Prostate gland (tissue), 2 donors: ENCODE data around the gene CTNNA2. TPM values are rescaled to one million over a fixed set of nuclear protein-coding genes. Genes with fewer than 3 reads are reported as not detected.
"Not testable (repeated sequence)": the region's sequence is repeated elsewhere in the genome, so short reads cannot be mapped to it uniquely, and the experiment has no call there.

Source experiments
- DNase-seq: peaks from one replicate; pipeline ENCODE4 v3.0.0-alpha.2; 2019; ENCODE audit warnings: low spot score
- H3K27ac ChIP-seq, 2 donors: fragments of 200-600 bp; sonication (generic); 2 replicates each; pipeline ENCODE4 v1.5.1; 2017 to 2019
- H3K27me3 ChIP-seq: fragments of 200-600 bp; sonication (generic); replicated peaks from 2 replicates; pipeline ENCODE4 v1.5.1; 2019; ENCODE audit not compliant: insufficient read depth
- H3K36me3 ChIP-seq, 2 donors: fragments of 200-600 bp; sonication (generic); 1 replicate in 1 of 2; 2 replicates in 1 of 2; pipeline versions ENCODE4 v1.5.1 to v1.8.1; 2017 to 2019
- H3K4me1 ChIP-seq: fragments of 200-600 bp; sonication (generic); replicated peaks from 2 replicates; pipeline ENCODE4 v1.5.1; 2019
- H3K4me3 ChIP-seq, 2 donors: fragments of 200-600 bp; sonication (generic); 2 replicates each; pipeline ENCODE4 v1.5.1; 2017 to 2019
- H3K9me3 ChIP-seq: fragments of 200-600 bp; sonication (generic); 2 replicates; pipeline ENCODE4 v1.5.1; 2017
- CTCF ChIP-seq, 4 experiments: fragments of 200-600 bp in 2 of 4; fragments of 450-650 bp in 2 of 4; sonication (generic) in 2 of 4; IDR thresholded peaks; 1 replicate in 3 of 4; 2 replicates in 1 of 4; pipeline ENCODE4 v1.5.1; 2016 to 2019; ENCODE audit warnings: antibody characterized with exemption in 4 of 4, mild to moderate bottlenecking in 2 of 4, moderate library complexity in 2 of 4
- POLR2A ChIP-seq: fragments of 450-650 bp; IDR thresholded peaks from one replicate; pipeline ENCODE4 v1.6.1; 2016; ENCODE audit warnings: antibody characterized with exemption, mild to moderate bottlenecking
- POLR2AphosphoS5 ChIP-seq: sonication (generic); formaldehyde crosslinking; IDR thresholded peaks from one replicate; pipeline ENCODE4 v1.6.1; 2017; ENCODE audit warnings: antibody characterized with exemption
- WGBS: methylation state at CpG from one replicate; pipeline ENCODE4 v1.1.5; 2018; 5-methylcytosine and 5-hydroxymethylcytosine counted together
- intact Hi-C: fragments of 100-400 bp; cut with DNase I; formaldehyde crosslinking; loops from one replicate; pipeline ENCODE4 v1.14.2; 2022
- total RNA-seq, 2 donors: library from RNA; depleted of rRNA; stranded (reverse); fragments of >200 nt; gene quantifications; one replicate each; pipeline ENCODE4 v1.1.0, GENCODE V29; 2016

Gene CTNNA2
- total RNA-seq, 2 donors from 2014 or later, result 24.3 TPM; not detected in 1

- Histone ChIP-seq H3K27ac (no peak overlapping the region), H3K4me1 (no peaks in the 10 kb centered on the region), H3K36me3 (no peaks in the 10 kb centered on the region), H3K9me3 (no peaks in the 10 kb centered on the region), H3K27me3 (no peaks in the 10 kb centered on the region), H3K4me3 (no peak overlapping the region)
- DNase-seq, result no peak
- intact Hi-C loops, result no loop called here
- TF ChIP-seq CTCF (IDR thresholded peaks at IDR 0.05), result no peak
- TF ChIP-seq POLR2A, result no peak
- TF ChIP-seq POLR2AphosphoS5, result no peak
Measured at GRCh38 chr2:80092474-80092873, 579.6 kb downstream of the CTNNA2 start.

- 87% methylated on average over 12 of the region's 12 CpGs for WGBS
- DNase-seq, H3K36me3 ChIP-seq, H3K4me3 ChIP-seq, H3K27ac ChIP-seq, H3K27me3 ChIP-seq, H3K9me3 ChIP-seq, H3K4me1 ChIP-seq, intact Hi-C loops: not testable (repeated sequence)
Measured at GRCh38 chr2:80098503-80098902, 585.7 kb downstream of the CTNNA2 start.

- no peaks in the 10 kb centered on the region for H3K36me3 ChIP-seq
- H3K4me3 ChIP-seq, result no peak overlapping the region
- 100% methylated on average over 1 of the region's 1 CpG for WGBS
- no peak for DNase-seq
- no peaks in the 10 kb centered on the region for H3K27me3 ChIP-seq
- TF ChIP-seq CTCF (IDR thresholded peaks at IDR 0.05), result no peak
- no peak for TF ChIP-seq POLR2AphosphoS5
- no peaks in the 10 kb centered on the region for H3K4me1 ChIP-seq
- H3K9me3 ChIP-seq, result no peaks in the 10 kb centered on the region
- intact Hi-C loops, result no loop called here
- H3K27ac ChIP-seq, result no peak overlapping the region
Measured at GRCh38 chr2:80102026-80102425, 589.2 kb downstream of the CTNNA2 start.

- TF ChIP-seq CTCF (IDR thresholded peaks at IDR 0.05) (no peak), POLR2AphosphoS5 (no peak), POLR2A (no peak)
- WGBS, result 61% methylated on average over 7 of the region's 7 CpGs
- Histone ChIP-seq H3K36me3 (no peaks in the 10 kb centered on the region), H3K4me3 (no peak overlapping the region), H3K4me1 (no peaks in the 10 kb centered on the region), H3K27me3 (no peaks in the 10 kb centered on the region), H3K27ac (no peak overlapping the region), H3K9me3 (no peaks in the 10 kb centered on the region)
- intact Hi-C loops, result no loop called here
- DNase-seq, result no peak
Measured at GRCh38 chr2:80105015-80105640, 592.3 kb downstream of the CTNNA2 start.

GRCh38 chr2:80111185-80111584, 598.3 kb downstream of the CTNNA2 start:
- Histone ChIP-seq H3K9me3 (no peaks in the 10 kb centered on the region), H3K27me3 (no peaks in the 10 kb centered on the region), H3K4me3 (no peak overlapping the region), H3K36me3 (no peaks in the 10 kb centered on the region), H3K4me1 (no peaks in the 10 kb centered on the region), H3K27ac (no peak overlapping the region)
- intact Hi-C loops, result no loop called here
- DNase-seq, result no peak
- TF ChIP-seq POLR2A (no peak), POLR2AphosphoS5 (no peak), CTCF (IDR thresholded peaks at IDR 0.05) (no peak)
